NCI-H748 (cell line): ENCODE measurements around the gene SCAMP3.
"Not testable (repeated sequence)": the region's sequence is repeated elsewhere in the genome, so short reads cannot be mapped to it uniquely, and the experiment has no call there.

Source experiments
- DNase-seq: peaks from one replicate; lab custom pipeline; 2025; ENCODE audit not compliant: unreplicated experiment; lab: John Stamatoyannopoulos, UW

The SCAMP3 gene

DNA sequence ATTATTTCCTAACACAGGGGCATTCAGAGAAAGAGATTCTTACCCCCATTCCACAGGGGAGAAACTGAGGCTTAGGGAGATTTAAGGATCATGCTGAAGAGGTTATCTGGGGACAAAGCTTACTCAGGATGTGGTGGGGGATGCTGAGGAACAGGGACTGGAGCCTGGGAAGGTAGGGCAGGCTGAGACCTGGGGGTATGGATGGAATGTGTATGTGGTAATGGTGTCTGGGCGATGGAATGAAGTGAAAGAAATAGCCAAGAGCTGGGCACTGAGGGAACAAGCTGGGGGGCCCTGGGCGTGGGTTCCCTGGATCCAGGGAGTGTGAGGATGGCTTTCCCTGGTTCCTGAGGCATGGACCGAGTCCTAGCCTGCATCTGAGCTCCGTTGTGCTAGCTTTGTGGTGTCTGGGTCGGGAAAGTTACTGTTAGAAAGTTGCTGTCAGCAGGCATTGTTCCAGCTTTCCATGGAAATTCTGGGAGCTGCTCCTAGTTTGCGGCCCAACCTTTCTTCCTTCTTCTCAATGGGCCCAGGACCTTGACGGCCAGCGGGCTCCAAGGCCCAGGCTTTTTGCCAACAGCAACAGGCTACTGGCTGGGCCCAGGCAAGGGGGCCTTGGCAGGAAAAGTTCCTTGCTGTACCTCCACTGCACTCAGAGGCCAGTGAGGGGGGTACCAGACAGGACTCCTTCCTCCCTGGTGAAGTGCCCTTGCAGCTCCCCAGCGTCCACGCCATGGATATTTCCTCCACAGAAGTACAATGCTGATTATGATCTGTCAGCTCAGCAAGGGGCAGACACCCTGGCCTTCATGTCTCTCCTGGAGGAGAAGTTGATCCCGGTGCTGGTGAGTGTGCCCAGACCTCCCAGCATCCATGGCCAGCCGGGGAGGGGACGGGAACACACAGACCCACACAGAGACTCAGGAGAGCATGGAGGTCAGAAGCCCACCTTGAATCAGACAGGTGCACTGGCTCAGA, 29.9 kb downstream of the SCAMP3 start:
- not testable (repeated sequence) for DNase-seq

GRCh38 chr1:155231302-155231701, 30.9 kb downstream of the SCAMP3 start:
- not testable (repeated sequence) for DNase-seq

DNA sequence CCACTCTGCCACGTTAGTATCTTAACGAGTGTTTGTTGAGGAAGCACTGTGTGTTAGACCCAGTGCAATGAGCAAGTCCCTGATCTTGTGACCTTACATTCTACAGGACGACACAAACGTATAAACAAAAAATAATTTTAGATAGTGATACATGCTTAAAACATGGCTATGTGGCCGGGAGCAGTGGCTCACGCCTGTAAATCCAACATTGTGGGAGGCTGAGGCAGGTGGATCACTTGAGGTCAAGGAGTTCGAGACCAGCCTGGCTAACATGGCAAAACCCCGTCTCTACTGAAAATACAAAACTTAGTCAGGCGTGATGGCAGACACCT, 34.1 kb downstream of the SCAMP3 start:
- no peak for DNase-seq

GRCh38 chr1:155227261-155228095, 34.7 kb downstream of the SCAMP3 start:
- peak; percentile 100 for DNase-seq

- DNase-seq: peak; percentile 93
Observed at GRCh38 chr1:155226910-155227260, 35.3 kb downstream of the SCAMP3 start.

GRCh38 chr1:155226188-155226909, 35.8 kb downstream of the SCAMP3 start:
- peak; percentile 94 for DNase-seq

- not testable (repeated sequence) for DNase-seq
Observed at GRCh38 chr1:155225404-155225759, 36.8 kb downstream of the SCAMP3 start.

DNA sequence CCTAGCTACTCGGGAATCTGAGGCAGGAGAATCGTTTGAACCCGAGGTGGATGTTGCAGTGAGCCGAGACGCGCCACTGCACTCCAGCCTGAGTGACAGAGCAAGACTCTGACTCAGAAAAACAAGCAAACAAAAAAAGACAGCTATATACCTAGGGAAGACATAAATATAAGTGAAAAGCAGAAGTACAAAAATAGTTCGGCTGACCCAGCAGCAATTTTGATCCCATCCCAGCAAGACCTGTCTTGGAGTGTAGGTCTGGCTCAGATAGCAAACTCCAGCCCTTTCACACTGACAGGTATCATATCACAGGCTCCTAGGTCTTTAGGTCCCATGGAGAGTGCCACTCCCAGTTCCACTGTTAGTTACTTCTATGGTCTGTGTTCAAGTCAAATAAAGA, 39.1 kb downstream of the SCAMP3 start:
- no peak for DNase-seq

- not testable (repeated sequence) for DNase-seq
Observed at GRCh38 chr1:155220211-155220965, 41.8 kb downstream of the SCAMP3 start.

- DNase-seq: peak; percentile 50
Observed at GRCh38 chr1:155219592-155220031, 42.5 kb downstream of the SCAMP3 start.

GRCh38 chr1:155218854-155219591, 43.1 kb downstream of the SCAMP3 start:
- peak; percentile 85 for DNase-seq

DNA sequence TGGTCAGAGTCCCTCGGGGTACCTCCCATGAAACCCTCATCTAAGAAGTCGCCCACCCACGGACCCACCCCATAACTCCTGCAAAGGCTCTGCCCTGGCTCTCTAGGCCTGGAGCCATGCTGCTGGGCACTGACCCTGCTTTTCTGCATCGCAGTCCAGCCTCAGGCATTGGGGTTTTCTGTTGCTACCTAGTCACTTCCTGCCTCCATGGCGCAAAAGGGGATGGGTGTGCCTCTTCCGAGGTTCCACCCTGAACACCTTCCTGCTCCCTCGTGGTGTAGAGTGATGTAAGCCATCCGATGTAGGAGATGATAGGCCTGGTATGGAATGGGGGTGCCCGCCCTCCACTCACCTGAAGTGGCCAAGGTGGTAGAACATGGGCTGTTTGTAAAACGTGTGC, 47.5 kb downstream of the SCAMP3 start:
- not testable (repeated sequence) for DNase-seq

DNA sequence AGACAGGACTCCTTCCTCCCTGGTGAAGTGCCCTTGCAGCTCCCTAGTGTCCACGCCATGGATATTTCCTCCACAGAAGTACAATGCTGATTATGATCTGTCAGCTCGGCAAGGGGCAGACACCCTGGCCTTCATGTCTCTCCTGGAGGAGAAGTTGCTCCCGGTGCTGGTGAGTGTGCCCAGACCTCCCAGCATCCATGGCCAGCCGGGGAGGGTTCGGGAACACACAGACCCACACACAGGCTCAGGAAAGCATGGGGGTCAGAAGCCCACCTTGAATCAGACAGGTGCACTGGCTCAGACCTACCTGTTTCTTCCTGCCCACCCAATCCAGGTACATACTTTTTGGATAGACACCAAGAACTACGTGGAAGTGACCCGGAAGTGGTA, 50.1 kb downstream of the SCAMP3 start:
- not testable (repeated sequence) for DNase-seq

GRCh38 chr1:155211381-155212050, 50.6 kb downstream of the SCAMP3 start:
- DNase-seq: not testable (repeated sequence)

DNA sequence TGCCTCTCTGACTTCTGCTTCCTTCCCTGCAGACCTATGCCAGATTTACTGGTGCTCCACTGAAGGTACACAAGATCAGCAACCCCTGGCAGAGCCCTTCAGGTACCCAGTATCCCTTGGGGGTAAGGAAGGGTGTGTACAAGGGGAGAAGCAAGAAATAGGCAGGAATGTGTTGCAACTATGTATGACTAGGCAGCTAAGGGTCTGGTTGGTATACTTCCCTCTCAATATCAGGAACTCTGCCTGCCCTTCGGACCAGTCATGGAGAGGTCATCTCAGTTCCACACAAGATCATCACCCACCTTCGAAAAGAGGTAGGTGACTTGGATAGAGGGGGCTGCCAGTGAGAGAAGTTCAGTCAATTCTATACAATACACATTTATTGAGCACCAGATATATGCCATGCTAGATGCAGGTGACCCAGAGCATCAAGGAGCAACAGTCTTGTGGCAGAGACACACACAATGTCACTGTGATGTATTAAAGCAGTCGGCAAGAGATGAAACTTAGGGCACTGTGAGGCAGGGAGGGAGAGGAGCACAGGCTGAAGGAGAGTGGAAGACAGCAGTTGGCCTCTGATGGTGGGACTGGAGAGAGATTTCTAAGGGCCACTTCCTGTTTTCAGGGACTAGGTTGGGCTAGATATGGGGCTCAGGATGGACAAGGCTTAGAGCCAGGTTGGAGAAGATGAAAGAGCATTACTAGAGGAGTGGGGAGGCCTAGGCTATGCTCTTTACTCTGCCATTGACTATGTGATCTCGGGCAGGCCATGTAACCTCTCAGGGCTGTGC, 51.7 kb downstream of the SCAMP3 start:
- DNase-seq: no peak

DNA sequence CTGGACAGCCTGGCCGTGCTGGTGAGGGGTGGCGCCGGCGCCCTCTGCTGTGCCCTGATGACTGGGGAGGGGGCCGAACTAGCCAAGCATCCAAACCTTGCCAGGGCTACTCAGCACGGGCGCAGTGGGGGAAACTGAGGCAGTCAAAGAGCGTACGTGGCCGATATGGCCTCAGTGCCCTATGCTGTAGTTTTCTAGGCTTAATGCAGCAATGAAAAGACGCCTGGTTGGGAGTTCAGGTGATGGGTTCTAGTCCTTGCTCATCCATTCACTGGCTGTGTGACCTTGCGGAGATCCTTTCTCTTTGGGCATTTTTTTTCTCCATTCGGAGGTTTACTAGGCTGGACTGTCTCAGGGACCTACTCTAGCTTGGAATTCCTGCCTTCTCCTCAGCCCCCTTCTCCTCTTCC, 52.8 kb downstream of the SCAMP3 start:
- no peak for DNase-seq

DNA sequence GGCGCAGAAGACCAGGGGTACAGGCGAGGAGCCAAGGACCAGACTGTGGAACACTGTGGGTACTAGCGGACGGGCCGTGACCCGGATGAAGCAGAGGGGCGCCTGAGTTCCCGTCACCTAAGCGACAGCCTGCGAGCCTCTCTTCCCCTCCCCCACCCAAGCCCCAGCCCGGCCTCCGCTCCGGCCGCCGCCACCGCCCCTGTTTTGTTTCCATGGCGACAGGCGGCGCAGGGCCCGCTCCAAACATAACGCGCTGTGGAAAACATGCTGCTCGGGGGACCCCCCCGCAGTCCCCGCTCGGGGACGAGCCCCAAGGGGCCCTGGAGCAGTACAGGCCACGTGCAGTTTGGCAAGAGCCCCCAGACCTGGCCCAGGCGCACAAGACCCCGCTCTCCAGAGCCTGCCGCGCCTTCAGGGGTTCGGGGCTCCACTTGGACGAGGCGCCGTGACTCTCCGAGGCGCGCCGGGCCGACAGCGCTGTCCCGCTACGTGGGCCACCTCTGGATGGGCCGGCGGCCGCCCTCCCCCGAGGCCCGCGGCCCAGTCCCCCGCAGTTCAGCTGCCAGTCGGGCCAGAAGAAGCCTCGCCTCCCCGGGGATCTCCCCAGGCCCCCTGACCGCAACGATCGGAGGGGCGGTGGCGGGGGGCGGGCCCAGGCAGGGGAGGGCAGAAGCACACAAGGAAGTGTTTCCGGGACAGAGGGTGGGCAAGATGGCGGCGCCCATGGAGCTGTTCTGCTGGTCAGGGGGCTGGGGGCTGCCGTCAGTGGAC, 53.4 kb downstream of the SCAMP3 start, which contains the start of gene MTX1:
MTX1 (plus strand) TSS at position 155 of the 771 bp plus-strand sequence; CDS start at position 265, 110 bp downstream.
- DNase-seq: peak; percentile 92
